B cell (primary cell): ENCODE measurements around the gene SAP30L. TPM values are rescaled to one million over a fixed set of nuclear protein-coding genes. Genes with fewer than 3 reads are reported as not detected.

ENCODE experiments used
- ATAC-seq: fragments of 200-7000 bp; cut with Tn5 transposase; one replicate; pipeline ENCODE4 v1.10.0; 2021; ENCODE audit warnings: low read depth, mild to moderate bottlenecking, moderate number of reproducible peaks, moderate library complexity
- CTCF ChIA-PET: fragments of 350-600 bp; sonication (Branson Sonifier 250); formaldehyde crosslinking; loops from one replicate; lab custom pipeline; 2021; ENCODE audit warnings: antibody characterized with exemption, inconsistent platforms; lab: Charles Lee
- POLR2A ChIA-PET: fragments of 350-600 bp; sonication (Branson Sonifier 250); formaldehyde crosslinking; loops from one replicate; lab custom pipeline; 2021; ENCODE audit warnings: antibody characterized with exemption; lab: Charles Lee
- DNase-seq: peaks from one replicate; pipeline ENCODE4 v3.0.0; 2013
- H2AFZ ChIP-seq: 2 replicates; pipeline ENCODE4 v1.6.1; 2012; ENCODE audit warnings: mild to moderate bottlenecking, low read depth, low read length; ENCODE audit not compliant: insufficient read depth, poor library complexity, severe bottlenecking
- H3K27ac ChIP-seq, 2 donors: 1 replicate in 1 of 2; 2 replicates in 1 of 2; pipeline ENCODE4 v1.5.1; 2012 to 2013; ENCODE audit warnings: low read length in 2 of 2, mild to moderate bottlenecking in 2 of 2, moderate library complexity in 1 of 2
- H3K27me3 ChIP-seq, 4 experiments: fragments of 200-600 bp in 1 of 4; sonication (generic) in 1 of 4; replicated peaks in 1 of 4; 1 replicate in 2 of 4; 2 replicates in 2 of 4; pipeline versions ENCODE4 v1.6.1 to v1.7.0; 2013 to 2016; ENCODE audit warnings: low read length in 3 of 4, mild to moderate bottlenecking in 2 of 4, mixed read lengths in 1 of 4, moderate library complexity in 1 of 4; ENCODE audit not compliant: insufficient read depth in 4 of 4, control insufficient read depth in 3 of 4; ENCODE audit errors: control extremely low read depth in 1 of 4
- H3K36me3 ChIP-seq, 2 experiments: replicated peaks in 1 of 2; 1 replicate in 1 of 2; 2 replicates in 1 of 2; pipeline versions ENCODE4 v1.6.1 to v1.7.1; 2013; ENCODE audit warnings: low read length in 1 of 2; ENCODE audit not compliant: insufficient read depth in 2 of 2, control insufficient read depth in 1 of 2; ENCODE audit errors: control extremely low read depth in 1 of 2, extremely low read depth in 1 of 2
- H3K4me1 ChIP-seq, 2 donors: fragments of 200-600 bp in 1 of 2; sonication (generic) in 1 of 2; 1 replicate in 1 of 2; 2 replicates in 1 of 2; pipeline versions ENCODE4 v1.5.1 to v1.6.1; 2013 to 2017; ENCODE audit warnings: low read length in 2 of 2; ENCODE audit not compliant: control insufficient read depth in 2 of 2, insufficient read depth in 2 of 2
- H3K4me2 ChIP-seq: replicated peaks from 2 replicates; pipeline ENCODE3; 2012; ENCODE audit warnings: mild to moderate bottlenecking, low read depth, low read length; ENCODE audit not compliant: poor library complexity, severe bottlenecking
- H3K4me3 ChIP-seq, 5 experiments: fragments of 200-600 bp in 1 of 5; sonication (generic) in 1 of 5; 1 replicate in 3 of 5; 2 replicates in 2 of 5; pipeline versions ENCODE4 v1.5.1 to v1.7.0; 2011 to 2016; ENCODE audit warnings: low read length in 4 of 5, mild to moderate bottlenecking in 4 of 5, low read depth in 2 of 5, control low read depth in 1 of 5, moderate library complexity in 1 of 5; ENCODE audit not compliant: insufficient read depth in 1 of 5; ENCODE audit errors: control extremely low read depth in 1 of 5, extremely low read depth in 1 of 5
- H3K79me2 ChIP-seq: fragments of 200-600 bp; sonication (generic); one replicate; pipeline ENCODE4 v1.6.0; 2016; ENCODE audit warnings: low read length; ENCODE audit not compliant: control insufficient read depth, insufficient read depth
- H3K9ac ChIP-seq: fragments of 200-600 bp; sonication (generic); 2 replicates; pipeline ENCODE4 v1.6.1; 2017; ENCODE audit warnings: mild to moderate bottlenecking, low read length, moderate library complexity
- H3K9me3 ChIP-seq, 3 donors: one replicate each; pipeline versions ENCODE4 v1.6.1 to v1.7.1; 2013; ENCODE audit warnings: low read length in 2 of 3; ENCODE audit not compliant: control insufficient read depth in 2 of 3, insufficient read depth in 1 of 3; ENCODE audit errors: control extremely low read depth in 1 of 3
- H4K20me1 ChIP-seq: 2 replicates; pipeline ENCODE4 v1.6.0; 2012; ENCODE audit warnings: mild to moderate bottlenecking, low read length; ENCODE audit not compliant: insufficient read depth, control insufficient read depth, poor library complexity, severe bottlenecking
- H3K27ac Mint-ChIP-seq: one replicate; pipeline ENCODE4 v1.8.0; 2021; ENCODE audit warnings: mixed read lengths
- H3K27me3 Mint-ChIP-seq: one replicate; pipeline ENCODE4 v1.8.0; 2021; ENCODE audit warnings: mixed read lengths
- H3K4me1 Mint-ChIP-seq: one replicate; pipeline ENCODE4 v1.8.0; 2021; ENCODE audit warnings: mixed read lengths
- H3K4me3 Mint-ChIP-seq: one replicate; pipeline ENCODE4 v1.8.0; 2021; ENCODE audit warnings: mixed read lengths
- H3K9me3 Mint-ChIP-seq: one replicate; pipeline ENCODE4 v1.8.0; 2022; ENCODE audit warnings: mixed read lengths; ENCODE audit not compliant: insufficient read depth
- CTCF ChIP-seq: fragments of 200-600 bp; IDR thresholded peaks from one replicate; pipeline ENCODE4 v1.8.0; 2022; ENCODE audit warnings: antibody characterized with exemption, mild to moderate bottlenecking
- EZH2 ChIP-seq: IDR thresholded peaks from 2 replicates; pipeline ENCODE4 v1.6.1; 2012; ENCODE audit warnings: borderline replicate concordance, low read depth, mild to moderate bottlenecking, moderate library complexity, low read length; ENCODE audit not compliant: insufficient read depth, poor library complexity, severe bottlenecking
- WGBS: methylation state at CpG from one replicate; pipeline ENCODE4 v1.1.5; 2013; ENCODE audit warnings: missing lambda C conversion rate; ENCODE audit not compliant: insufficient coverage; 5-methylcytosine and 5-hydroxymethylcytosine counted together
- intact Hi-C: fragments of 100-400 bp; cut with micrococcal nuclease; formaldehyde crosslinking; loops from one replicate; pipeline ENCODE4 v1.10.0; 2022
- polyA plus RNA-seq: library from polyadenylated mRNA; depleted of rRNA; stranded (reverse); fragments of >200 nt; gene quantifications from 2 replicates; pipeline ENCODE4 v1.2.3, GENCODE V29; 2012
- total RNA-seq, 2 donors: library from RNA; stranded (reverse); fragments of 120-200 nt in 1 of 2; gene quantifications; 1 replicate in 1 of 2; 2 replicates in 1 of 2; pipeline versions ENCODE4 v1.2.3 to v1.2.4, GENCODE V29; 2013 to 2022

SAP30L gene
- total and polyA plus RNA-seq, 2 donors (not counting 1 experiment from before 2014, with no cell fraction given): 34.8 to 41.5 TPM

DNA sequence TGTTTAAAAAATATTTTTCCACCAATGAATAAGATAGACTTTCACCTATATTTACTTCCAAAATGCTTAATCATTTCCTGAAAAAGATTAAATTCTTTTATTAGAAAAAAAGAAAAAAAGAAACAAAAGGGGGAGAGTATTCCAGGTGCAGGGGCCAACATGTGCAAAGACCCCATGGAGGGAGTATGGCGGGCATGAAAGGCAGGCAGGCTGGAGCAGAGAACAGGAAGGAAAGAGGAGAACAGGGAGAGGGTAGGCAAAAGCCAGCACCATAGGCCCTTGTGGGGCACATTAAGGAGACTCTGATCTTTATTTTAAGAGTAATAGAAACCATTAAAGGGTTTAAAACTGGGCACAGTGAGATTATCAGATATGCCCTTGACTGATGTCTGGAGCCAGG is 16.5 kb upstream of the SAP30L start:
- TF ChIP-seq EZH2 (no peak), CTCF (no peak)
- Histone ChIP-seq H2AFZ (no peak overlapping the region), H3K9ac (no peak overlapping the region), H4K20me1 (no peaks in the 10 kb centered on the region), H3K27me3 (no peaks in the 10 kb centered on the region), H3K36me3 (peaks cover 1 to 5% of the 10 kb centered on the region in 2 experiments), H3K27ac (no peak overlapping the region), H3K9me3 (no peaks in the 10 kb centered on the region), H3K79me2 (peaks cover 10% of the 10 kb centered on the region), H3K4me2 (no peak overlapping the region), H3K4me1 (no peaks in the 10 kb centered on the region), H3K4me3 (no peak overlapping the region)
- intact Hi-C loops: no loop called here
- POLR2A ChIA-PET: no interaction called here
- ATAC-seq (no peak), DNase-seq (no peak)
- no peak overlapping the region for H3K4me3 Mint-ChIP-seq
- peaks cover 4% of the 10 kb centered on the region for H3K9me3 Mint-ChIP-seq
- 100% methylated on average over 1 of the region's 1 CpG for WGBS
- H3K27ac Mint-ChIP-seq: no peak overlapping the region
- CTCF ChIA-PET: no interaction called here
- H3K4me1 Mint-ChIP-seq: no peaks in the 10 kb centered on the region
- no peaks in the 10 kb centered on the region for H3K27me3 Mint-ChIP-seq

GRCh38 chr5:154430466-154430865 is 15.3 kb upstream of the SAP30L start:
- TF ChIP-seq CTCF (no peak), EZH2 (no peak)
- 84% methylated on average over 3 of the region's 4 CpGs for WGBS
- DNase-seq (no peak), ATAC-seq (no peak)
- ChIA-PET CTCF (interaction anchor here (1.6 kb wide), 1 partner anchor 41 kb away, joined by 3 read pairs; no protein-coding TSS in a partner anchor), POLR2A (no interaction called here)
- no peak overlapping the region for H3K4me2 ChIP-seq
- H3K4me1 ChIP-seq: no peaks in the 10 kb centered on the region
- no peak overlapping the region for H3K27ac Mint-ChIP-seq
- no peaks in the 10 kb centered on the region for H3K4me1 Mint-ChIP-seq
- H2AFZ ChIP-seq: no peak overlapping the region
- peaks cover under 1 to 14% of the 10 kb centered on the region in 2 experiments for H3K36me3 ChIP-seq
- H3K4me3 ChIP-seq: no peak overlapping the region
- H3K27me3 Mint-ChIP-seq: no peaks in the 10 kb centered on the region
- intact Hi-C loops: no loop called here
- H3K9me3 Mint-ChIP-seq: peaks cover 4% of the 10 kb centered on the region
- H3K27me3 ChIP-seq: no peaks in the 10 kb centered on the region
- H3K27ac ChIP-seq: no peak overlapping the region
- no peak overlapping the region for H3K9ac ChIP-seq
- no peaks in the 10 kb centered on the region for H3K9me3 ChIP-seq
- H4K20me1 ChIP-seq: no peaks in the 10 kb centered on the region
- no peak overlapping the region for H3K4me3 Mint-ChIP-seq
- H3K79me2 ChIP-seq: peaks cover 3% of the 10 kb centered on the region
